Spleen (tissue), 11 donors: ENCODE measurements around the gene RNF157. TPM values are rescaled to one million over a fixed set of nuclear protein-coding genes. Genes with fewer than 3 reads are reported as not detected.

Source experiments
- DNase-seq: peaks from one replicate; pipeline ENCODE4 v3.0.0-alpha.2; 2020
- H3K27ac ChIP-seq, 8 donors: fragments of 200-600 bp; sonication (generic) in 7 of 8; 1 replicate in 4 of 8; 2 replicates in 4 of 8; pipeline versions ENCODE4 v1.5.0 to v1.8.0; 2016 to 2021; ENCODE audit warnings: inconsistent platforms in 4 of 8, mild to moderate bottlenecking in 4 of 8, moderate library complexity in 1 of 8
- H3K27me3 ChIP-seq, 7 donors: fragments of 200-600 bp; sonication (generic) in 6 of 7; replicated peaks in 1 of 7; 1 replicate in 4 of 7; 2 replicates in 3 of 7; pipeline versions ENCODE4 v1.5.0 to v1.8.0; 2016 to 2021; ENCODE audit warnings: inconsistent platforms in 3 of 7, mild to moderate bottlenecking in 1 of 7
- H3K36me3 ChIP-seq, 6 donors: fragments of 200-600 bp; sonication (generic) in 5 of 6; 1 replicate in 4 of 6; 2 replicates in 2 of 6; pipeline versions ENCODE4 v1.5.0 to v1.8.0; 2016 to 2021; ENCODE audit warnings: inconsistent platforms in 2 of 6
- H3K4me1 ChIP-seq, 6 donors: fragments of 200-600 bp; sonication (generic) in 5 of 6; 1 replicate in 3 of 6; 2 replicates in 3 of 6; pipeline versions ENCODE4 v1.5.0 to v1.8.0; 2016 to 2021; ENCODE audit warnings: inconsistent platforms in 3 of 6
- H3K4me3 ChIP-seq, 8 donors: fragments of 200-600 bp; sonication (generic) in 7 of 8; 1 replicate in 4 of 8; 2 replicates in 4 of 8; pipeline versions ENCODE4 v1.5.0 to v1.8.0; 2016 to 2021; ENCODE audit warnings: inconsistent platforms in 4 of 8, mild to moderate bottlenecking in 4 of 8, moderate library complexity in 2 of 8
- H3K9me3 ChIP-seq, 8 donors: fragments of 200-600 bp; sonication (generic) in 7 of 8; 1 replicate in 4 of 8; 2 replicates in 4 of 8; pipeline versions ENCODE4 v1.5.0 to v1.8.0; 2016 to 2021; ENCODE audit warnings: inconsistent platforms in 4 of 8
- CTCF ChIP-seq, 11 experiments: fragments of 200-600 bp in 7 of 11; fragments of 450-650 bp in 4 of 11; sonication (generic) in 4 of 11; IDR thresholded peaks in 8 of 11; conservative IDR thresholded peaks in 3 of 11; 1 replicate in 7 of 11; 2 replicates in 4 of 11; pipeline versions ENCODE4 v1.4.0 to v1.8.0; 2016 to 2021; ENCODE audit warnings: antibody characterized with exemption in 11 of 11, inconsistent platforms in 4 of 11, mild to moderate bottlenecking in 1 of 11
- POLR2A ChIP-seq, 3 donors: fragments of 450-650 bp; IDR thresholded peaks; one replicate each; pipeline ENCODE4 v1.5.1; 2017; ENCODE audit warnings: antibody characterized with exemption in 3 of 3, mild to moderate bottlenecking in 1 of 3
- POLR2AphosphoS5 ChIP-seq, 3 donors: sonication (generic); formaldehyde crosslinking; IDR thresholded peaks; one replicate each; pipeline ENCODE4 v1.5.1; 2017; ENCODE audit warnings: antibody characterized with exemption in 3 of 3
- WGBS, 5 donors: extraction: QIAGEN DNeasy Blood & Tissue Kit in 3 of 5; methylation state at CpG; one replicate each; pipeline versions ENCODE4 v1.1.5 to v1.1.7; 2013 to 2018; 5-methylcytosine and 5-hydroxymethylcytosine counted together
- intact Hi-C: fragments of 100-400 bp; cut with DNase I; formaldehyde crosslinking; loops from one replicate; pipeline ENCODE4 v1.15.0; 2023; ENCODE audit warnings: low total_unique reads
- polyA plus RNA-seq, 3 donors: library from polyadenylated mRNA; stranded (reverse); fragments of 200-250 nt; gene quantifications; one replicate each; pipeline ENCODE4 v1.2.1, GENCODE V29; 2013
- total RNA-seq, 7 donors: library from RNA; depleted of rRNA in 3 of 7; stranded (reverse); fragments of >200 nt in 3 of 7; fragmentation: NEBNext Ultra II Directional in 4 of 7; extraction: Animal tissue kit (Norgen Biotek cat#: 25700) in 4 of 7; gene quantifications; one replicate each; pipeline versions ENCODE4 v1.1.0 to v1.2.1, GENCODE V29; 2016 to 2021
- donor health status: healthy with polysubstance abuse.
- donor health status: DM: no; HTN: no; CAD: no; lungs with moderate emphysema.
- donor health status: DM: no; HTN: no; CAD: no.
- donor health status: Bipolar disorder and iron deficiency.
- donor health status: healthy.
- donor health status: DM: no; HTN: no; CAD: no.
- donor health status: DM: yes; HTN: yes; CAD: no.

RNF157 gene
- total and polyA plus RNA-seq, 10 donors: 0.89 to 13.0 (median 7.6) TPM

GRCh38 chr17:76266244-76266938 lies 26.1 kb upstream of the RNF157 start:
- H3K4me3 ChIP-seq: peak overlapping the region; percentile 92 to 99 (median 94)
- no peaks in the 10 kb centered on the region for H3K27me3 ChIP-seq
- H3K36me3 ChIP-seq: peaks cover 0 to 47% (median 15%) of the 10 kb centered on the region in 6 donors
- H3K4me1 ChIP-seq: peaks cover 66 to 87% (median 83%) of the 10 kb centered on the region in 6 donors
- DNase-seq: no peak
- no peaks in the 10 kb centered on the region for H3K9me3 ChIP-seq
- WGBS, 5 donors: 1 to 6% (median 3%) methylated on average over 5 to 12 of the region's 12 CpGs
- intact Hi-C loops: no loop called here
- TF ChIP-seq POLR2AphosphoS5 (IDR thresholded peaks at IDR 0.05) (peak in 1 of 3 donors; percentile 47), POLR2A (IDR thresholded peaks at IDR 0.05) (peak in 1 of 3 donors; percentile 18), CTCF (IDR thresholded peaks at IDR 0.05 in 8 of 11, conservative IDR thresholded peaks at IDR 0.05 in 3 of 11) (no peak)
- peak overlapping the region; percentile 87 to 99 (median 98) for H3K27ac ChIP-seq

GRCh38 chr17:76265624-76266243 lies 25.4 kb upstream of the RNF157 start:
- WGBS, 5 donors: 0 to 1% (median 1%) methylated on average over 2 to 76 of the region's 76 CpGs
- intact Hi-C loops: no loop called here
- Histone ChIP-seq H3K27me3 (no peaks in the 10 kb centered on the region), H3K9me3 (no peaks in the 10 kb centered on the region), H3K4me3 (peak overlapping the region; percentile 92 to 99 (median 94)), H3K36me3 (peaks cover 0 to 40% (median 13%) of the 10 kb centered on the region in 6 donors), H3K27ac (peak overlapping the region; percentile 87 to 99 (median 98)), H3K4me1 (peaks cover 59 to 87% (median 83%) of the 10 kb centered on the region in 6 donors)
- peak; percentile 24 to 83 (median 61) for TF ChIP-seq POLR2AphosphoS5 (IDR thresholded peaks at IDR 0.05)
- TF ChIP-seq CTCF (IDR thresholded peaks at IDR 0.05 in 8 of 11, conservative IDR thresholded peaks at IDR 0.05 in 3 of 11): no peak
- peak; percentile 92 for DNase-seq

GRCh38 chr17:76264755-76265623 lies 24.7 kb upstream of the RNF157 start, which contains the start of gene UBALD2:
Gene UBALD2 (plus strand): TSS chr17:76265348. CDS start chr17:76265506, 158 bp downstream.
- intact Hi-C loops: no loop called here
- WGBS, 5 donors: 0% methylated on average over 18 to 94 of the region's 94 CpGs
- TF ChIP-seq POLR2A (IDR thresholded peaks at IDR 0.05) (peak in 2 of 3 donors; percentile 81 to 92), POLR2AphosphoS5 (IDR thresholded peaks at IDR 0.05) (peak; percentile 97 to 98 (median 98)), CTCF (IDR thresholded peaks at IDR 0.05 in 8 of 11, conservative IDR thresholded peaks at IDR 0.05 in 3 of 11) (peak in 2 of 11 experiments; percentile 36 to 48)
- Histone ChIP-seq H3K9me3 (no peaks in the 10 kb centered on the region), H3K27ac (peak within 1 kb of the TSS; percentile 87 to 99 (median 98)), H3K4me3 (peak within 1 kb of the TSS; percentile 92 to 99 (median 94)), H3K36me3 (peaks cover 0 to 33% (median 5%) of the 10 kb centered on the region in 6 donors), H3K27me3 (no peaks in the 10 kb centered on the region), H3K4me1 (peaks cover 52 to 87% (median 81%) of the 10 kb centered on the region in 6 donors)
- DNase-seq: peak; percentile 99
